Activated T-cell treated with anti-CD3 and anti-CD28 coated beads for 48 hours (primary cell): ENCODE data around the gene ACAP1.

Experiments
- DNase-seq: peaks from one replicate; pipeline ENCODE4 v3.0.0-alpha.2; 2020; ENCODE audit warnings: low read depth

ACAP1 gene, protein sequence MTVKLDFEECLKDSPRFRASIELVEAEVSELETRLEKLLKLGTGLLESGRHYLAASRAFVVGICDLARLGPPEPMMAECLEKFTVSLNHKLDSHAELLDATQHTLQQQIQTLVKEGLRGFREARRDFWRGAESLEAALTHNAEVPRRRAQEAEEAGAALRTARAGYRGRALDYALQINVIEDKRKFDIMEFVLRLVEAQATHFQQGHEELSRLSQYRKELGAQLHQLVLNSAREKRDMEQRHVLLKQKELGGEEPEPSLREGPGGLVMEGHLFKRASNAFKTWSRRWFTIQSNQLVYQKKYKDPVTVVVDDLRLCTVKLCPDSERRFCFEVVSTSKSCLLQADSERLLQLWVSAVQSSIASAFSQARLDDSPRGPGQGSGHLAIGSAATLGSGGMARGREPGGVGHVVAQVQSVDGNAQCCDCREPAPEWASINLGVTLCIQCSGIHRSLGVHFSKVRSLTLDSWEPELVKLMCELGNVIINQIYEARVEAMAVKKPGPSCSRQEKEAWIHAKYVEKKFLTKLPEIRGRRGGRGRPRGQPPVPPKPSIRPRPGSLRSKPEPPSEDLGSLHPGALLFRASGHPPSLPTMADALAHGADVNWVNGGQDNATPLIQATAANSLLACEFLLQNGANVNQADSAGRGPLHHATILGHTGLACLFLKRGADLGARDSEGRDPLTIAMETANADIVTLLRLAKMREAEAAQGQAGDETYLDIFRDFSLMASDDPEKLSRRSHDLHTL

DNA sequence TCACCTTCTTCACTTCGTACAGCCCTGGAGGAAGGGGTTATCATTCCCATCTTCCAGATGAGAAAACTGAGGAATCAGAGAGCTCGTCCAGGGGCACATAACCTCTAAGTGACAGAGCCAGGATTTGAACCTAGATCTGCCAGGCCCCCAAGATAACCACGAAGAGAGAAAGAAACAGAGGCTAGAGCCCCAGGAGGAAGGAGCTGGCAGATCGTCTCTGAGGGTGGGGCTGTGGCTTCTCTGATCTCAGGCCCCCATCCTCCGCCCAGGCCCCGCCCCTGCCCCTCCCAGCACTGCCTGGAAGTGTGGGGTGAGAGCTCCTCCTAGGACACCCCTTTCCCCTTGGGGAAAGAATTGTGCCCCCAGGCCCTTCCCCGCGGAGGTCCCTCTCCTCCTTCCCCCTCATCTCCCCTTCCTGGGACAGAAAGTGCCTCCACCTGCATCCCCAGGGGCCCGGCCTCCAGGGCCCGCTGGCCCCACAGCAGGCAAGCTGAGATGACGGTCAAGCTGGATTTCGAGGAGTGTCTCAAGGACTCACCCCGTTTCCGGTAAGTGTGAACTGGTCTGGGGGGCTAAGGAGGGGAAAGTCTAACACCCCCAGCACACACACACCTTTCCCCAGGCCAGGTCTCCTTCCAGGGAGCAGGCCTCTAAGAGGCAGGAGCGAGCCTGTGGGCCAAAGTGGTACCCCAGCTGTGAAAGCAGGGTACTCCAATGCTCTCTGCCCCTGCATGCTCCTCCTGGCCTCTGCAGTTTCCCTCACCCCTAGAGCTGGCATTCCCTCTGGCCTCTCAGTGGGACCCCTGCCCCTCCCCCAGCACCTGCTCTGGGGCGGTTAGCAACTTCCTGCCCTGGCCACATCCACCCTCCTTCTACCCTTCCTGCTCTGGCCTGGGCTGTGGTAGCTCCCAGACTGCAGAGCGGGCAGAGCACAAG is at the start of gene ACAP1:
ACAP1 (plus strand) TSS at position 290 of the 936 bp plus-strand sequence; CDS start at position 496, 206 bp downstream.
- DNase-seq = peak; percentile 83

GRCh38 chr17:7289256-7290032 is 46.9 kb upstream of the ACAP1 start:
- DNase-seq = no peak

GRCh38 chr17:7290166-7290565 is 46.2 kb upstream of the ACAP1 start:
- no peak for DNase-seq

DNA sequence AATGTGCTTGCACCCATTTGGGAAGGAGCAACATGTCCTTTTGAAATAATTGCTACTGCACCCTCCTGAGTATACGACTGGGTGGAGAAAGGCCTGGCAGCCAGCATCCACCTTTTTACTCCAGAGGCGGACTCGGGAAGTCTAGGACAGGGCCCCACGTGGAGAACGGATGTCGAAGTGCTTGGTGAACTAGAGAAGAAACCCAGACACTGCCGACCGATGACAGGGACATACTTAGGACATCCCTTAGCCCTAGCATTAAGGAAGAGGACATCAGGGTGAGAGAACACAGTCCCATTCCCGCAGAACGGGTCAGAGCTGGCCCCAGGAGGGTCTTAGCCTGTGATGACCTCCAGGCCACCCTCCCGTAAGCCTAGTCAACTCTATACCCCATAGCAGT is 45.6 kb upstream of the ACAP1 start:
- DNase-seq = no peak

DNA sequence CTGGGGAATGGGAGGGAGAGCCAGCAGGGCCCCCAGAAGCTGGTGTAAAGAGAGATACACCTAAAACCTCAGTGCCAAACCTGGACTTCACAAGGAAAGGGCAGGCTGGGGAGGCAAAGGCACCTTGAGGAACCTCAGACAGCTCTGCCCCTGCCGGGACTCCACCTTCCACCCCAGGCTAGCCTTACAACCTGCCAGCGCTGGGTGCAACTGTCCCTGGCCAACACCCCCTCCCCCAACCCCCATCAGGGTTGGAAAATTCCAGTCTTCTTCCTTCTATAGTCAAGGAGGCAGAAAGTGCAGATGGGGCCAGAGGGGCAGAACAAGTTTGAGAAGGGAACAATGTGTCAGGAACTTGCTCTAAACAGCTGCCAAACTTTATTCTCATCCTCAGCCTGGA is 44.1 kb upstream of the ACAP1 start:
- no peak for DNase-seq

- DNase-seq = no peak
Measured at GRCh38 chr17:7292729-7293128, 43.6 kb upstream of the ACAP1 start.

DNA sequence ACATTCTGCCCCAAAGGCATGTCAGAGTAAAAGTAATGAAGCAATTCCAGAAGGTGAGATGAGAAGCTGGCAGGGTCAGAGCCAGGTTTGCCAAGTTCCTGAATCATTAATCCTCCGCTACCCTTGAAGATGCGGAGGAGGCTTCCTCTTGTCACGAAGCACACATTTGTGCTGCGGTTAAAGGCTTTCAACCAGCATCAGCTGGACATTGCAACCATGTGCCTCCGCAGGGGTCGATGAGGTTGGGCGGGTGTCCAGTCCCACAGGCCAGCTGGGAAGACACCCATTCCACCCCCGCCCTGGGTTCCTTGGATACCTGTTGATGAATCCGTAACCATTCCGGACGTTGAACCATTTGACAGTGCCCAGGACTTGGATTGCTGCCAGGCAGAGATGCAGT is 43.2 kb upstream of the ACAP1 start:
- DNase-seq = no peak

- no peak for DNase-seq
Measured at GRCh38 chr17:7293816-7294613, 42.3 kb upstream of the ACAP1 start.

GRCh38 chr17:7294614-7295153 is 41.6 kb upstream of the ACAP1 start, which contains the start of gene YBX2:
Gene YBX2 (minus strand): TSS chr17:7294639. CDS start chr17:7294500, 139 bp downstream.
- DNase-seq = peak; percentile 80

- no peak for DNase-seq
Measured at GRCh38 chr17:7295230-7296180, 40.8 kb upstream of the ACAP1 start.

- peak; percentile 72 for DNase-seq
Measured at GRCh38 chr17:7296189-7296861, 40.0 kb upstream of the ACAP1 start.

GRCh38 chr17:7304179-7304578 is 32.1 kb upstream of the ACAP1 start:
- no peak for DNase-seq

- peak; percentile 100 for DNase-seq
Measured at GRCh38 chr17:7306911-7307685, 29.2 kb upstream of the ACAP1 start, which contains the start of gene EIF5A. Gene EIF5A (plus strand): TSS chr17:7307628. CDS start chr17:7309636, 2,008 bp downstream.

DNA sequence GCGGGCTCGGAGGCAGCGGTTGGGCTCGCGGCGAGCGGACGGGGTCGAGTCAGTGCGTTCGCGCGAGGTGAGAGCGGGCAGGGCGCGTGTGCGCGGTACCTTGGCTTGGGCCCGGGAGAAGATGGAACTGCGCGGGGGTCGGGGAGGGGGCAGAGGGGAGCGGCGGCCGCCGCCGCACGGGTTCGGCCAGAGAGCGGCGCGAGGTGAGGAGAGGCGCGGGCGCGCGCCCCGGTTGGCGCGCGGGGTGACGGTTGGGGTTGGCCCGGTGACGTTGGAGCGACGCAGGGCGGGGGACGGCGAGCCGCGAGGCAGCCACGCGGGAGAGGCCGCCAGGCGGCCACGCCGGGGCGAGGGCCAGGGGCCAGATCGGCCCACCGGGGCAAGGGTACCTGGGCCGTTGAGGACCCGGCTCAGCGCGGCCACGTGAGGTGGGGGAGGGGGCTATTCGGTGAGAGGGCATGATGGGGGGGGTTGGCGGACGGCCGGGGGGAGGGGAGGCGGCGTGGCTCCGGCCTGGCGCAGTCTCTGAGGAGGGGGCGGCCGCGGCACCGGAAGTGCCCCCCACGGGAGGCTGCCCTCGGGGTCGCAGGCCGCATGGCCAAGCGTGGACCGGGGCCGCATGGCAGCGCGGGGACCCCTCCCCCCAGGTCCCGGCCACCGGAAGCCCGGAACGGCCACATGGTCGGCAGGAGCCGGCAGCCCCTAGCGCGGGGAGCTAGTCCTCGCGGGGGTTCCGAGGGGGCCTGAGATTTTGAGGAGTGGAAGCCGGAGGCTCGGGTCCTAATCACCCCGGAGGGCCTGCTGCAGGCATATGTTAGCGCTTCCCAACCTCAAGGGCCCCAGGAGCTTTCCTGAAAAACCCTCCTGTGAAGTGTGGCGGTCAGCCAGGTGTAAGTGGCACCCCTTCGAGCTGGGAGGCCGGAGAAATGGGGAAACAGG is 28.4 kb upstream of the ACAP1 start:
- peak; percentile 41 for DNase-seq

DNA sequence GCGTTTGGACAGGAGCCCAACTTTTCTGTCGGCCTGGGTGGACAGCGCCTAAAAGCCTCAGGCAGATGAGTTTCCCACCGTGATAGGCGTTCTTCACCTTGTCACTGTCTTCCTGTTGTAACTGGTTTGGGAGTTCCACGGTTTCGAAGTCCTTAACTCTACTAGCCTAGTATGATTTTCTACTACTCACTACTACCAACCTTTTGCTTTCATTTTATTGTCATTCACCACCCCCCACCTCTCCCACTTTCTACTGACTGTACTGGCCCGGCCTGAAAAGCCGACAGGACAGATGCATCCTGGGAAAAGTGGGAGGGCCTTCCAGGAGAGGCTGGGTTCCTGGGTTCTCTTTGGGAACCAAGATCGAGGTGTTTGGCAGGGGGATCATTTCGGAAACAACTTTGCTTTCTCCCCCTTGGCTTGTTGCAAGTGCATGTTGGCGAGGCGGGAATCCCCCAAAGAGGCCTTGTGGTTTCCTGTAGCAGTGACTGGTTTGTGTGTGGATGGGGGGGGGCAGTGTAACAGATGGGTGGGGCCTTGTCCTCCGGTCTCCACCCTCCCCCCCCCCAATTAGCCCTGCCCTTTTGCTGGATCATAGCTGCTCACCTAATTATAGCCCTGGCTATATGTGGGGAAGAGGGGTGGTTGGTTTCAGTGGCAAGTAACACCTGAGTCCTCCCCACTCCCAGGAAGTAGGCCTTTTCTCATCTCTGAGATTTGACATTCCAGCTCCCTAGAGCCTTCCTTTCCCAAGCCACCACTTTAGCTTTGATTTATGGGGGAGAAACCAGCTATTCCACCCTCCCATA is 27.5 kb upstream of the ACAP1 start:
- peak; percentile 69 for DNase-seq
